OCI-LY7 (cell line): ENCODE measurements around the gene POLR1A. TPM values are rescaled to one million over a fixed set of nuclear protein-coding genes. Genes with fewer than 3 reads are reported as not detected.

Experiments used
- BruUV-seq: library from RNA; stranded (reverse); fragments of 400-500 nt; replicated peaks from 2 replicates; lab custom pipeline; 2021; lab: Mats Ljungman, UMichigan
- CTCF ChIA-PET: fragments of 300-600 bp; sonication (Branson Sonifier 250); formaldehyde crosslinking; loops from one replicate; lab custom pipeline; 2022; ENCODE audit warnings: antibody characterized with exemption; ENCODE audit not compliant: unreplicated experiment; lab: Charles Lee
- POLR2A ChIA-PET: fragments of 300-600 bp; sonication (Branson Sonifier 250); formaldehyde crosslinking; loops from one replicate; lab custom pipeline; 2022; ENCODE audit warnings: antibody characterized with exemption; lab: Charles Lee
- DNase-seq: peaks from one replicate; pipeline ENCODE4 v3.0.0-alpha.2; 2015; ENCODE audit warnings: low spot score
- H2AFZ ChIP-seq: fragments of 200-600 bp; sonication (generic), shearing (Covaris generic); 2 replicates; pipeline ENCODE4 v1.6.1; 2014; ENCODE audit warnings: mild to moderate bottlenecking, antibody characterized with exemption, low read length, moderate library complexity
- H3K27ac ChIP-seq: fragments of 200-600 bp; sonication (generic); 2 replicates; pipeline ENCODE4 v1.5.1; 2014; ENCODE audit warnings: mixed run types, low read depth, mild to moderate bottlenecking, moderate library complexity, low read length, inconsistent platforms; ENCODE audit not compliant: poor library complexity, severe bottlenecking
- H3K36me3 ChIP-seq: fragments of 200-600 bp; sonication (generic); 2 replicates; pipeline ENCODE4 v1.6.1; 2014; ENCODE audit warnings: mild to moderate bottlenecking, antibody characterized with exemption, low read length, moderate library complexity, mixed read lengths; ENCODE audit not compliant: insufficient read depth
- H3K4me1 ChIP-seq: fragments of 200-600 bp; sonication (generic); 2 replicates; pipeline ENCODE4 v1.5.1; 2014; ENCODE audit warnings: mild to moderate bottlenecking, low read length; ENCODE audit not compliant: insufficient read depth, poor library complexity, severe bottlenecking
- H3K4me2 ChIP-seq: fragments of 200-600 bp; sonication (generic); 2 replicates; pipeline ENCODE4 v1.6.1; 2014; ENCODE audit warnings: mild to moderate bottlenecking, low read length
- H3K4me3 ChIP-seq: fragments of 200-600 bp; sonication (generic); 2 replicates; pipeline ENCODE4 v1.5.1; 2014; ENCODE audit warnings: mild to moderate bottlenecking, low read depth, low read length; ENCODE audit not compliant: poor library complexity, severe bottlenecking
- H3K79me2 ChIP-seq: fragments of 200-600 bp; sonication (generic); 2 replicates; pipeline ENCODE4 v1.6.1; 2016; ENCODE audit warnings: low read depth, mild to moderate bottlenecking, low read length, moderate library complexity, mixed read lengths; ENCODE audit not compliant: insufficient read depth
- H3K9me2 ChIP-seq: fragments of 200-600 bp; sonication (generic); 2 replicates; pipeline ENCODE4 v1.6.1; 2016; ENCODE audit warnings: mild to moderate bottlenecking, low read length, mixed read lengths; ENCODE audit not compliant: insufficient read depth
- H3K9me3 ChIP-seq: fragments of 200-600 bp; sonication (generic); 2 replicates; pipeline ENCODE4 v1.6.1; 2014; ENCODE audit warnings: mild to moderate bottlenecking, mixed run types, low read length, mixed read lengths
- H4K20me1 ChIP-seq: fragments of 200-600 bp; sonication (generic); 2 replicates; pipeline ENCODE4 v1.6.1; 2014; ENCODE audit warnings: mild to moderate bottlenecking, antibody characterized with exemption, low read length, moderate library complexity, mixed read lengths; ENCODE audit not compliant: insufficient read depth
- CTCF ChIP-seq: fragments of 200-600 bp; sonication (generic); conservative IDR thresholded peaks from 2 replicates; pipeline ENCODE4 v1.5.1; 2014; ENCODE audit warnings: mild to moderate bottlenecking, antibody characterized with exemption, low read length, moderate library complexity, mixed read lengths
- EZH2phosphoT487 ChIP-seq: fragments of 200-600 bp; sonication (generic); IDR thresholded peaks from 2 replicates; pipeline ENCODE4 v1.6.1; 2018; ENCODE audit warnings: low read depth, borderline replicate concordance, mild to moderate bottlenecking, mixed run types, antibody characterized with exemption, low read length, moderate library complexity, mixed read lengths
- intact Hi-C: fragments of 100-400 bp; cut with micrococcal nuclease; formaldehyde crosslinking; loops from one replicate; pipeline ENCODE4 v1.10.0; 2022; ENCODE audit not compliant: unreplicated experiment
- total RNA-seq, 2 experiments: library from RNA; depleted of rRNA in 1 of 2; stranded (reverse); fragments of >200 nt in 1 of 2; shearing (Covaris generic) in 1 of 2; gene quantifications; 2 replicates each; pipeline ENCODE4 v1.2.3, GENCODE V29; 2014 to 2022

POLR1A gene
- total RNA-seq, 2 experiments from 2014 or later, result 17.5 to 53.3 TPM

- H3K79me2 ChIP-seq, result no peaks in the 10 kb centered on the region
- no peak for DNase-seq
- H3K36me3 ChIP-seq, result peaks cover 100% of the 10 kb centered on the region
- no peaks in the 10 kb centered on the region for H3K9me3 ChIP-seq
- H3K4me2 ChIP-seq, result no peak overlapping the region
- BruUV-seq, result no TSS peak
- H4K20me1 ChIP-seq, result 0 out of 2 replicates have a peak, but pooled peaks cover 4% of the 10 kb centered on the region
- no peak overlapping the region for H3K27ac ChIP-seq
- no peaks in the 10 kb centered on the region for H3K9me2 ChIP-seq
- CTCF ChIA-PET, result no interaction called here
- H3K4me3 ChIP-seq, result no peak overlapping the region
- intact Hi-C loops, result no loop called here
- no peak for TF ChIP-seq CTCF
- TF ChIP-seq EZH2phosphoT487, result no peak
- H3K4me1 ChIP-seq, result no peaks in the 10 kb centered on the region
- POLR2A ChIA-PET, result interaction anchor here (0.6 to 1.2 kb wide), 3 partner anchors 8 to 558 kb away, joined by 3 to 4 read pairs (median 4); no protein-coding TSS in a partner anchor
- H2AFZ ChIP-seq, result no peak overlapping the region
These were observed 33.3 kb upstream of the POLR1A start for GRCh38 chr2:86138736-86139625.

GRCh38 chr2:86136141-86136540 is 30.5 kb upstream of the POLR1A start:
- Histone ChIP-seq H3K4me1 (no peaks in the 10 kb centered on the region), H4K20me1 (no peaks in the 10 kb centered on the region), H2AFZ (no peak overlapping the region), H3K36me3 (peaks cover 100% of the 10 kb centered on the region), H3K9me2 (no peaks in the 10 kb centered on the region), H3K79me2 (no peaks in the 10 kb centered on the region), H3K4me2 (no peak overlapping the region), H3K27ac (no peak overlapping the region), H3K9me3 (no peaks in the 10 kb centered on the region), H3K4me3 (no peak overlapping the region)
- ChIA-PET POLR2A (interaction anchor here (1.2 kb wide), 1 partner anchor 15 kb away, joined by 3 read pairs; no protein-coding TSS in a partner anchor), CTCF (no interaction called here)
- no peak for DNase-seq
- BruUV-seq, result no TSS peak
- intact Hi-C loops, result no loop called here
- TF ChIP-seq CTCF (no peak), EZH2phosphoT487 (no peak)

- ChIA-PET CTCF (no interaction called here), POLR2A (interaction anchor here (1.0 to 1.2 kb wide), 2 partner anchors 9 to 16 kb away, joined by 3 read pairs; no protein-coding TSS in a partner anchor)
- Histone ChIP-seq H3K4me3 (no peak overlapping the region), H3K27ac (no peak overlapping the region), H2AFZ (no peak overlapping the region), H3K4me2 (no peak overlapping the region), H3K79me2 (no peaks in the 10 kb centered on the region), H3K9me2 (no peaks in the 10 kb centered on the region), H3K4me1 (no peaks in the 10 kb centered on the region), H3K9me3 (no peaks in the 10 kb centered on the region), H4K20me1 (no peaks in the 10 kb centered on the region), H3K36me3 (peaks cover 100% of the 10 kb centered on the region)
- intact Hi-C loops, result no loop called here
- no peak for TF ChIP-seq EZH2phosphoT487
- TF ChIP-seq CTCF, result no peak
- BruUV-seq, result no TSS peak
- DNase-seq, result no peak
These were observed 30.0 kb upstream of the POLR1A start for GRCh38 chr2:86135653-86136052.
